NCI-H2081 (cell line): ENCODE data around the gene EREG.
A peak's percentile ranks its signal among the peaks of the same experiment; 100 is the strongest.

Source experiments
- DNase-seq, 2 experiments: peaks; one replicate each; lab custom pipeline; 2025; lab: John Stamatoyannopoulos, UW

EREG gene

GRCh38 chr4:74344031-74344430 lies 20.9 kb upstream of the EREG start:
- no peak for DNase-seq

- peak in 1 of 2 experiments; percentile 3 for DNase-seq
Measured at GRCh38 chr4:74353858-74354257, 11.1 kb upstream of the EREG start.

GRCh38 chr4:74357965-74358364 lies 7.0 kb upstream of the EREG start:
- no peak for DNase-seq

DNA sequence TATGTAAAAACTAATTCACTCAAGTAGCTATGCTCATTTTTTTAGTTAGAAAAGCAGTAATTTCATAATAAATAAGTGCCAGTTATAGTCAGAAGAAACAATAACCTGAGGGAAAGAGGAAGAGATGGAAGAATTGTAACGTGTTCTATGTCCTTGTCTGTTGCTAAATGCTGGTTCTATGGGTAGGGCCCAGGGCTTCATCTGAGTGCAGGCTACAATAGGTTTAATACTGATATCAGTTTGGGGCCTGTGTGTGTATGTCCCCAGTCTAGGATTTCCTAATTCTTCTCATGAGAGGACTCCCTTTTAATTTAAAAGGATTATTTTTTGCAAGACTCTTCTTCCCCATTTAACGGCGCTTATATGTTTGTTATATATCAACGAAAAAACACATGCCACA lies 3.3 kb upstream of the EREG start:
- DNase-seq: no peak

GRCh38 chr4:74362347-74362746 lies 2.6 kb upstream of the EREG start:
- DNase-seq: no peak

- no peak for DNase-seq
Measured at GRCh38 chr4:74364256-74364651, 691 bp upstream of the EREG start.

- DNase-seq: peak in 1 of 2 experiments; percentile 27
Measured at GRCh38 chr4:74365761-74366160, 816 bp downstream of the EREG start.

- DNase-seq: no peak
Measured at GRCh38 chr4:74366367-74366911, 1.5 kb downstream of the EREG start.

DNA sequence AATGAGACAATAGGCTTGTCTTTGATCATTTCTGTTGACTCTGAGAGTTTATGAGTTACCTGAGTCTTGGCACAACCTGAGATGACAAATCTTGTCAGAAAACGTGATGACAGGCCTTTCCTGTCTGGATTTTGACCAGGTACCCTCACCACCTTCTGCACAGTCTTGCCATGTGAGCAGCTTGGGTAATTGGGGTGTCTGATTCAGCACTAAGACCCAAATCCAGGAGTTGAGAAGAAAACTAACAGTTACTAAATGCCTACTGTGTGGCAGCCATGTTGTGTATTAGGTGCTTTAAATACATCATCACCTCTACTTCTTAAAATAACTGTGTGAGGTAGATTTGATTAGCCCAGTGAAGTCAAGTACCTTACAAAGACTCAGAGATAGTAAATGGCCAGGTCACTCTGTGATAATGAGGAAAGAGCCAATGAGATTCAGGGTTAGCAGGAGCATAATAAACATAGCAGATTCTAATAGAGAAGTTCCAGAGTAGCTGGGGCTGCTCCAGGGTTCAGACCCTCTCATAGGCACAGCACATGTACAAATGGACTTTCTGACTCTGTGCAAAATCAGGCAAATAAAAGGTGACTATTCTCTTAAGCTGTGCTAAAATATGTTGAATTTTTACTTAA lies 2.8 kb downstream of the EREG start:
- DNase-seq: no peak

DNA sequence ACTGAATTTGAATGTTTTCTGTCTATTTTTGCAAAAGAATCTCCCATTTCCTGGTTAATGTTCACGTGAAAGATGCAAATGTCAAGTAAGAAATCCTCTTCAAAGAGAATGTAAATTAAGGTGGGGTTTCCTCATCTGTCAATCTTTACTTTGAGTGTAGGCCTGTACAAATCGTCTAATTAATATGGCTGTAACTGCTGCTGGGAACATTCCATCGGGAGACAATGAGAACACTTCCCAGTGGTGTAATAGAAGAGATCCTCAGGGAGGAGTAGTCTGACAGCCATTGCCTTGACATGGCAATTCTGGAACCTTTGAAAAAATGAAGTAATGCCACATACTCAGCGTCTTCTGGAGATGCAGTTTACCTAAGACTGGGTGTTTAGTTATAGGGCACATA lies 3.7 kb downstream of the EREG start:
- no peak for DNase-seq

DNA sequence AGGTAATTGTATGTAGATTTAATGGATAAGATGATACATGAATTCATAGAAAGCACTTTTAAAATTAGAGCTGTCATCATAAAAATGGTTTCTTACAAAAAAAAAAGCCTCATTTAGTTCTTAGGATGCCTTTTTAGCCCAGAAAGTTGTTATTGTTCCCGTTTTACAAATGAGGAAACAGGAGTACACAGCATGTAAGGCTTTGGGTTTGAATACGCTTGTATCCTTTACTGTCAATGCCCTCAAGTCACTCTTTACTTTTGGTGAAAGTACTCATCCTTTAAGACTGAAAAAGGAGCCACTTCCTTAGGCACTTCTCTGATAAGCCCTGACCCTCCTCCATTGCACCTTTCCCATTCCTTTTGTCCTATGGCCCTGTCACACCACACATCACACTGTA lies 4.9 kb downstream of the EREG start:
- DNase-seq: no peak

DNA sequence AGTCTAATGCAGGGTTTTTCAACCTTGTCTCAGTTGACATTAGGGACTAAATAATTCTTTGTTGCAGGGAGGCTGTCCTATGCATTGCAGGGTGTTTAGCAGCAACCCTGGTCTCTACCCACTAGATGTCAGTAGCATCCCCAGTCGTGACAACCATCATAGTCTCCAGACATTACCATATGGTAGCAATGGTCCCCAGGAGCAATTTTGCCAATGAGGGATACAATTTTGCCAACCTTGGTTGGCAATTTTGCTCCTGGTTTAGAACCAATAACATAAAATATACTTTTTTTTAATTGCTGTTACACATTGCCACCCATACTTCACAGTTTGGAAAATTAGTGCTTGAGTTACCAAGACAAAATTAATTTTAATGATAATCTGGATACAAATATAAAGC lies 6.0 kb downstream of the EREG start:
- peak in 1 of 2 experiments; percentile 29 for DNase-seq

- no peak for DNase-seq
Measured at GRCh38 chr4:74374128-74374527, 9.2 kb downstream of the EREG start.

DNA sequence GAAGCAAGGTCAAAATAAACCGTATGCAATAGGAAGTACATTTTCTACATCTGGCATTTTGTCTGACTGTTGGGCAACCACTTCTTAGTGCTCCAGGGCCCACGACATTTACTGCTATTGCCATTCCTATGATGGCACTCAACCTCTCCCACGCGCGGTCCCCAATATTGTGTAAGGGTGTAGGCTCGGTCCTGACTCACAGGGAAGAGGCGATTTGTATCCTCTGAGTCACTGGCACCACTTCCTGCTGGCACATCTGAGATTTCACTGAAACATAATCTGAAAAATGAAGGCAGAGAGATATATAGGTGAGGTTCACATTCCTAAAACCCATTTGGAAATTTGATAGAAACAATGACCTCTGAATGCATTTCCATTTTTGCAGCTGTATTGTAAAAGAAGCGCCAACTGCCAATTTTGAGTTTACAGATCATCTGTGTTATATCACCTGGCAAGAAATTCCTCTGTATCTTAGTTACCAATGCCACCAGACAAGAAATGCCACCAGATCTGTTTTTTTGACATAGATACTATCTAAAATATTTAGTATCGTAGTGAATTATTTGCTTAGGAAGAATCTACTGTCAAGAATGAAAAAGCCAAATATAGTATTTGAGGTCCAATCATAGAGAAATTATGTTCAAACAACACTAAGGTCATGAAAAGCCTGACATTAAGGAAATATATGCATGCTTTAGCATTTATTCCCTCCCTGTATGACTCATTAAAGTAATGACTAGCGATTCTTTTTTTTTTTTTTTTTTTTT lies 9.8 kb downstream of the EREG start:
- DNase-seq: no peak

- DNase-seq: no peak
Measured at GRCh38 chr4:74375824-74376426, 11.0 kb downstream of the EREG start.

- DNase-seq: peak; percentile 1 to 19
Measured at GRCh38 chr4:74376888-74377483, 12.0 kb downstream of the EREG start.

DNA sequence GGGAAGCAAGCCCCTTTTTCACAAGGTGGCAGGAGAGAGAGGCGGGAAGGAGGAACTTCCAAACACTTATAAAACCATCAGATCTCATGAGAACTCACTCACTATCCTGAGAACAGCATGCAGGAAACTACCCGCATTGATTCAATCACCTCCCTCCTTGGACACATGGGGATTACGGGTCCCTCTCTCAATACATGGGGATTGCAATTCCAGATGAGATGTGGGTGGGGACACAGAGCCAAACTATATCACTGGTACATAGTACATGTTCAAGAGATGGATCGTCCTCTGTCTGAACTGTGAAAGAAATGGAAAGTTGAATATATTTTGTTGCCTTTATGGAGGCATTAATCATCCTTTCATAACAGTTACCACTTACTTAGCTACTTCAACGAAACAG lies 12.8 kb downstream of the EREG start:
- DNase-seq: no peak

DNA sequence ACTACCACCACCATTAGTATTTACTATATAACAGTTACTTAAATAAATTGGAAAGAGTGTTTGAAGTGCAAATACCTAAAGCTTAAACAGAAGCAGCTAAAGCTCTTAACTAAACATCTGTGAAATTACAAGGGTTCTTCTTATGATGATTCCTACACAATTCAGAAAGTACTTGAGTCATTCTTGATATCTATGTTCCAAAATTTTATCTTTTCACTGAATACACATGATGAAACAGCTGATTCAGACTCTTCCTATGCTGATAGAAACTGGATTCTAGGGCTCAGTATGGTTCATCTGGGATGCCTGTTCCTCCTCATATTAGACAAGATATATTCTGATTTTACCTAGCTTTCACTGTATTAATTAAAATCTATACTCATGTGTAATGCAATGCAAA lies 13.6 kb downstream of the EREG start:
- DNase-seq: no peak

DNA sequence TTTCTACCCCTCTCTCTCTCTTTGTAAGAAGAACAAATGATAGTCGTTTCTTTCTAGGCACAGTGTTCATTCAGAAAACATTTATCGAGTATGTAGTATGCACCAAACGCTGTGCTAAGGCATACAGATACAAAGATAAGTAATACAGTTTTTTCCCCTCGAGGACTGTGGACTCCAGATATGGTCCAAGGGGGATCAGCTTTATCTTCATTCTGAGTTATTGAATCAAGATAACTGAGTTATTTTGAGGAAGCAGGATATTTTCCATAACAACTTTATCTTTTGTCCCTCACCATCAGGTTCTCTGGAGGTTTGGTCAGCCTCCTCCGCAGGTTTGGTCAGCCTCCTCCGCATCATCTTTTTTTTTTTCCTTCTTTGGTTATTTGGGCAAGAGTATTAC lies 15.0 kb downstream of the EREG start:
- no peak for DNase-seq

- DNase-seq: no peak
Measured at GRCh38 chr4:74385386-74385785, 20.4 kb downstream of the EREG start.

- DNase-seq: no peak
Measured at GRCh38 chr4:74386159-74386558, 21.2 kb downstream of the EREG start.

GRCh38 chr4:74387790-74388189 lies 22.8 kb downstream of the EREG start:
- DNase-seq: no peak

GRCh38 chr4:74389494-74389893 lies 24.5 kb downstream of the EREG start:
- DNase-seq: no peak
